GM13977 (cell line): ENCODE measurements around the gene LYZL1.

Source experiments
- DNase-seq: peaks from one replicate; pipeline ENCODE4 v3.0.0; 2012; ENCODE audit warnings: low spot score
- CTCF ChIP-seq: IDR thresholded peaks from 2 replicates; pipeline ENCODE4 v1.5.1; 2012; ENCODE audit warnings: mild to moderate bottlenecking, control low read depth; ENCODE audit not compliant: insufficient read depth; ENCODE audit errors: extremely low read depth, missing control alignments
- in situ Hi-C: fragments of 300-500 bp; cut with MboI; formaldehyde crosslinking; loops from one replicate; pipeline ENCODE4 v1.12.0; 2022; ENCODE audit warnings: low sequenced_read_pairs, low pct_unique_long_range_greater_than_20kb, mixed read lengths, inconsistent platforms; ENCODE audit not compliant: unreplicated experiment

LYZL1 gene

DNA sequence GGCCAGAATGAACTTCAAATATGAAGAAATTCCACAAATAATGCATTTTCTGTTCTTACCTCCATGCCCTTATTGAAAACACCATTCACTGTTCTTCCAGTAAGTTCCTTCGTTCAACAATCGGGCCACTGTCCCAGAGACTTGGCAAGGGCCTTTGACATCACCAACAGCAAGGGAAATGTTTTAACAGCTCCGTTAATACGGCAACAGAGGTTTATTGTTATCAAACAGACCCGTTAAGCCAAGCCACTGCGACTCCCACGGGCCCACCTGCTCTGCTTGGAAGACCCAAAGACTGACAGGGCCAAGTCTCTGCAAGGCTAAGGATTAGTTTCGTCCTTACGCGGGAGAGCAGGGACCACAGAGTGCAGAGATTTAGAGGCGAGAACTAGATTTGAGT, 43.4 kb upstream of the LYZL1 start:
- TF ChIP-seq CTCF = no peak
- in situ Hi-C loops = no loop called here
- no peak for DNase-seq

DNA sequence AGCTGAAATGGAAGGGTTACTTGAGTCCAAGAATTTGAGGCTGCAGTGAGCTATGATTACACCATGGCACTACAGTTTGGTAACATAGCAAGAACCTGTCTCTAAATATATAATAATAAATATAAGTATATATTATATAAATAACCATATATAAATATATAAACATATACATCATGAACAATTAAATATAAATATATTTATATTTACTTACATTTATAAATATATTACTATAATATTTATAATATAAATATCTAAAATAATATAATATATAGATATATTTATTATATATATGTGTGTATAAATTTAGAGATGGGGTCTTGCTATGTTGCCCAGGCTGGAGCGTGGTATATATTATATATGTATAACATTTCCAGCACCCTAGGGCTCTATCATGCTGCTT, 42.4 kb upstream of the LYZL1 start:
- in situ Hi-C loops = no loop called here
- no peak for DNase-seq
- TF ChIP-seq CTCF = no peak

DNA sequence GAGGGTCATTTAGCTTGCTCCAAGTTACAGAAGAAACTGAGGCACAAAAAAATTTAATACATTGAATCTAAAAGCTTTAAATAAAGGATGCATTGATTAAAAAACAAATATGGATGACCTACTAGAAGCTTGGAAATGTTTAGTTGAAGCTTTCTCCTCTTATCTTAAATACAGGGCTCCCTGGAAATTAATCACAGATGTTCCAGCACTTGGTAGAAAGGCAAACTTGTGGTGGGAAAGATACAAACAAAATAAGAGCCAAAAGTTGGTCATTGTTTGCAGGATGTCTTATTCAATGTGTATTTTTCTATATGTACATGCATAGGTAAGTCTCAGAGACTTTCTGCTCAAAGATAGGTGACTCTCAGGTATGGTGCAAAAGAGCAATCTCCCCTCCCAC, 40.7 kb upstream of the LYZL1 start:
- TF ChIP-seq CTCF = no peak
- DNase-seq = no peak
- in situ Hi-C loops = no loop called here

DNA sequence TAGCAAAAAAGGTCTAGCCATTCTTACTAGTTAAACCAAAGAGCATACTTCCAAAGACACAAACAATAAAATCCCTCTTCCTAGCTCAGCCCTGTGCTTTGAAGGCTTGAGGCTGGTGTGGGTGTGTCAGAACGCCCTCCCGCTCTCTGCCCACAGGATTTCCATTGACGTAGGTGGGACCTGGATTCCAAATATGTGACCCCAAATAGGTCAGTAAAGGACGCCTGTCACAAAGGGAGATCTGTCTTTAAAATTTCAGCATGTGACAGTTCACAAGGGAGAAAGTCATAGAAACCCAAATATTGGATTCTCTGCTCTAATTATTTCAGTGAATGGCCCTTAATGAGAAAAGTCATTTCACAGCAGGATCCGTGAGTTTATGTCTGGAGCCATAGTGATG, 39.9 kb upstream of the LYZL1 start:
- DNase-seq = no peak
- in situ Hi-C loops = no loop called here
- no peak for TF ChIP-seq CTCF

GRCh38 chr10:29250066-29250465, 38.8 kb upstream of the LYZL1 start:
- in situ Hi-C loops = no loop called here

DNA sequence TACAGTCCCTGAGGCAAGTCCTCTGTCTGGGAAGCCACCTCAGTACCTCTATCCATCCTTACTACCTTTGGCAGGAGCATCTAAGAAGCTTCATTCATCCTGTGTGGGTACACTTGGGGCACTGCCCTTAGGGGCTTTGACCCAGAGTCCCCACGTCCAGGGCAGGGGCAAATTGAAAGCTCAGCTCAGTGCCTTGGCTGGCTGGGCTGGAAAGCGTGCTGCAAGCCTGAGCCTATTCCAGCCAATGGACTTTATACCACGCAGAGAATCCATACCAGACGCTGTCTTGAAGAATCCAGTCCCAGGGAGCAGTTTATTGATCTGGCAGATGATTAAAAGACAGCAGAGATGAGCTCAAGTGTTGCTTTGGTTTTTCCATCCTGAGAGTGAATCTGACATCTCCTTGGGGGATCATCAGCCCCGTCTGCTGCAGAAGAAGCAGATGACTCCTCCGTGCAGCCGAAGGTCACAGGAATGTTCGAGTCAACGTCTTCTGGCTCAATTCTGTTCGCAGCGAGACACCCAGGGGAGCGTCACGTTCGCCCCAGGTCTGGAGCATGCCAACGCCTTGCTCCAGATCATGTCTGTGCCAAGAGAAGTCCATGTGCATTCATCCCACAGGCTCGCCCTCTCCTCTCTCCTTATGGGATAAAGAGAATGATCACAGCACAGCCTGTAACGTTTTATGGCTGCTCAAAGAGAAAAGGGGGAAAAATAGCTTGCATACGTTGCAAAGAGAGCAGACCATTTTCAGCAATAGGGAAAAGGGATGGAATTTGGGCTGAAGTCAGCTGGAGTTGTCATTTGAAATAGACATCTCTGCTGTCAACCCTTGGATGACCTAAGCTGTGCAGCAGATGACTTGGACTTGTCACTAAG, 35.8 kb upstream of the LYZL1 start:
- DNase-seq = no peak
- no peak for TF ChIP-seq CTCF
- in situ Hi-C loops = no loop called here

More at GRCh38 chr10:29250066-29250465, 38.8 kb upstream of the LYZL1 start:
- no peak for TF ChIP-seq CTCF
- no peak for DNase-seq
